Stimulated activated CD8-positive, alpha-beta memory T cell treated with anti-CD3 and anti-CD28 coated beads, Interleukin-4, amount 100 ng/mL, for 48 hours (primary cell): ENCODE measurements around the gene RUNX2.

ENCODE experiments used
- DNase-seq: peaks from one replicate; pipeline ENCODE4 v3.0.0-alpha.2; 2020

RUNX2 gene

GRCh38 chr6:45630801-45631200, 302.7 kb downstream of the RUNX2 start:
- DNase-seq, result no peak

- no peak for DNase-seq
Measured at GRCh38 chr6:45631396-45631795, 303.3 kb downstream of the RUNX2 start.

- no peak for DNase-seq
Measured at GRCh38 chr6:45633272-45633908, 305.3 kb downstream of the RUNX2 start.

GRCh38 chr6:45634231-45634630, 306.1 kb downstream of the RUNX2 start:
- no peak for DNase-seq

GRCh38 chr6:45635284-45635867, 307.2 kb downstream of the RUNX2 start:
- no peak for DNase-seq

GRCh38 chr6:45637056-45637455, 308.9 kb downstream of the RUNX2 start:
- DNase-seq, result no peak

- DNase-seq, result no peak
Measured at GRCh38 chr6:45637611-45638257, 309.6 kb downstream of the RUNX2 start.

- DNase-seq, result no peak
Measured at GRCh38 chr6:45640081-45640491, 312.0 kb downstream of the RUNX2 start.

- no peak for DNase-seq
Measured at GRCh38 chr6:45640811-45641210, 312.7 kb downstream of the RUNX2 start.

GRCh38 chr6:45642331-45643125, 314.4 kb downstream of the RUNX2 start:
- no peak for DNase-seq

- no peak for DNase-seq
Measured at GRCh38 chr6:45643126-45643525, 315.0 kb downstream of the RUNX2 start.

- no peak for DNase-seq
Measured at GRCh38 chr6:45644720-45645119, 316.6 kb downstream of the RUNX2 start.

GRCh38 chr6:45645302-45645701, 317.2 kb downstream of the RUNX2 start:
- DNase-seq, result no peak

GRCh38 chr6:45647341-45648261, 319.5 kb downstream of the RUNX2 start:
- no peak for DNase-seq

GRCh38 chr6:45648262-45648620, 320.1 kb downstream of the RUNX2 start:
- no peak for DNase-seq

GRCh38 chr6:45650524-45651135, 322.5 kb downstream of the RUNX2 start:
- no peak for DNase-seq

GRCh38 chr6:45651301-45651700, 323.2 kb downstream of the RUNX2 start:
- no peak for DNase-seq

GRCh38 chr6:45652416-45652815, 324.3 kb downstream of the RUNX2 start:
- DNase-seq, result no peak

- DNase-seq, result no peak
Measured at GRCh38 chr6:45653117-45653883, 325.2 kb downstream of the RUNX2 start.

- no peak for DNase-seq
Measured at GRCh38 chr6:45654673-45655072, 326.5 kb downstream of the RUNX2 start.

- no peak for DNase-seq
Measured at GRCh38 chr6:45655745-45656476, 327.8 kb downstream of the RUNX2 start.
